Activated naive CD8-positive, alpha-beta T cell treated with anti-CD3 and anti-CD28 coated beads, Interleukin-2, amount 10 ng/mL, durations not matched to agents 7 days and 5 days (primary cell): ENCODE data around the gene MRGPRE. TPM values are rescaled to one million over a fixed set of nuclear protein-coding genes. Genes with fewer than 3 reads are reported as not detected.

Source experiments
- ATAC-seq: fragments of 150-1000 bp; cut with Tn5 transposase; one replicate; pipeline ENCODE4 v1.10.0; 2021; ENCODE audit warnings: low read depth, moderate library complexity
- POLR2A ChIA-PET: fragments of 350-600 bp; sonication (Branson Sonifier 250); formaldehyde crosslinking; loops from one replicate; lab custom pipeline; 2021; ENCODE audit warnings: antibody characterized with exemption; lab: Charles Lee
- DNase-seq: peaks from one replicate; pipeline ENCODE4 v3.0.0; 2021
- H3K27ac Mint-ChIP-seq: one replicate; pipeline ENCODE4 v1.8.0; 2022; ENCODE audit warnings: mild to moderate bottlenecking, mixed read lengths
- H3K27me3 Mint-ChIP-seq: one replicate; pipeline ENCODE4 v1.8.0; 2022; ENCODE audit warnings: mild to moderate bottlenecking, moderate library complexity, mixed read lengths
- H3K36me3 Mint-ChIP-seq: one replicate; pipeline ENCODE4 v1.8.0; 2021; ENCODE audit warnings: mild to moderate bottlenecking, mixed read lengths
- H3K4me1 Mint-ChIP-seq: one replicate; pipeline ENCODE4 v1.8.0; 2021; ENCODE audit warnings: mixed read lengths
- H3K4me3 Mint-ChIP-seq: one replicate; pipeline ENCODE4 v1.8.0; 2022; ENCODE audit warnings: mild to moderate bottlenecking, moderate library complexity, mixed read lengths
- H3K9me3 Mint-ChIP-seq: one replicate; pipeline ENCODE4 v1.8.0; 2021; ENCODE audit warnings: mixed read lengths
- total RNA-seq, 2 experiments: library from RNA; stranded (reverse); gene quantifications; one replicate each; pipeline ENCODE4 v1.2.3, GENCODE V29; 2021

MRGPRE gene
- total RNA-seq, 2 experiments from 2014 or later, result not detected

- Mint-ChIP-seq H3K4me1 (peaks cover 5% of the 10 kb centered on the region), H3K36me3 (no peaks in the 10 kb centered on the region), H3K9me3 (no peaks in the 10 kb centered on the region), H3K4me3 (peak overlapping the region; percentile 19), H3K27ac (no peak overlapping the region), H3K27me3 (peaks cover 8% of the 10 kb centered on the region)
- POLR2A ChIA-PET, result no interaction called here
- ATAC-seq, result peak; percentile 62
- DNase-seq, result no peak
Measured at GRCh38 chr11:3222941-3223915, 9.0 kb downstream of the MRGPRE start.

GRCh38 chr11:3222003-3222855 is 10.0 kb downstream of the MRGPRE start:
- Mint-ChIP-seq H3K36me3 (no peaks in the 10 kb centered on the region), H3K4me3 (no peak overlapping the region), H3K27me3 (peaks cover 8% of the 10 kb centered on the region), H3K27ac (no peak overlapping the region), H3K4me1 (peaks cover 5% of the 10 kb centered on the region), H3K9me3 (no peaks in the 10 kb centered on the region)
- DNase-seq, result peak; percentile 21
- POLR2A ChIA-PET, result no interaction called here
- no peak for ATAC-seq

GRCh38 chr11:3221408-3222002 is 10.7 kb downstream of the MRGPRE start:
- H3K4me3 Mint-ChIP-seq, result no peak overlapping the region
- POLR2A ChIA-PET, result no interaction called here
- no peaks in the 10 kb centered on the region for H3K9me3 Mint-ChIP-seq
- H3K4me1 Mint-ChIP-seq, result peaks cover 10% of the 10 kb centered on the region
- H3K27ac Mint-ChIP-seq, result no peak overlapping the region
- DNase-seq (peak; percentile 21), ATAC-seq (no peak)
- peaks cover 12% of the 10 kb centered on the region for H3K27me3 Mint-ChIP-seq
- no peaks in the 10 kb centered on the region for H3K36me3 Mint-ChIP-seq

DNA sequence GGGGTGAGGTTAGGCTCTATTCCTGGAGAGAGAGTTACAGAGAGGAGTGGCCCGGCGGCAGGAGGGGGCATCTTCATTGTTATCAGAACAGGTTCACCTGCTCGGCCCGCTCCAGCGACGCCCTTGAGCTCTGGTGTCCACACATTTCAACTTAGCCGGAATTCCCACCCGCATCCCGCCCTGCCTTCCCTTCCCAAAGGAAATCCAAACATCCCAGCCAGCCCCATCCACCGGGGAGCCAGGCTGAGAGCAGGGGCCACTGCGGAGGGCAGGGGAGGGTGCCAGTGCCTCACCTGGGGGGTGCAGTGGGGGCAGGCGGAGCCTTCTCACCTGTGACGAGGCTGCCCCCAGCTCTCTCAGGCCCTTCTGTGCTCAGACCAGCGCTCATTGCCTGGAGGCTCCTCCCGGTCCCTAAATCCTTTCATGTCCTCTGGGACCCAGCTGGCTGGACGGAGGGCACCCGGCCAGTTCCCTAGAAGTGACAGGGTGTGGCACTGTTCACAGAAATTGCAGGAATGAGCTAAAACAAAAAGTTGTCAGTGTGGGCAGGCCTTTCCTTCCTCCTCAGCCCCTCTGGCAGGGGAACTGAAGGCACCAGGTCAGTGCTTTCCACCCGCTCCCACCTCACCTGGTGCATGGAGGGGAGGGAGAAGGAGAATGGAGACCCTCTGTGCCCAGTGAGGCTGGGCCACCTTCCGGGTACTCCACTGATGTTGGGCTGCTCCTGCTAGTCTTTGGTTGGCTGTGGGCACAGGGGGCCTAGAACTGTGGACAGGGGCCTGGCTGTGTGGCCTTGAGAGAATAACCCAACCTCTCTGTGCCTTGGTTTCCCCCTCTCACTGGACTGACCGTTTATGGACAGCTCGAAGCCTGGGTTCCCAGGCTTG is 11.5 kb downstream of the MRGPRE start:
- no peak for ATAC-seq
- Mint-ChIP-seq H3K27me3 (peaks cover 12% of the 10 kb centered on the region), H3K4me1 (peaks cover 10% of the 10 kb centered on the region), H3K36me3 (no peaks in the 10 kb centered on the region), H3K9me3 (no peaks in the 10 kb centered on the region), H3K4me3 (no peak overlapping the region), H3K27ac (no peak overlapping the region)
- POLR2A ChIA-PET, result no interaction called here
- peak; percentile 19 for DNase-seq

- POLR2A ChIA-PET, result no interaction called here
Measured at GRCh38 chr11:3220101-3220500, 12.1 kb downstream of the MRGPRE start.

GRCh38 chr11:3219281-3219892 is 12.8 kb downstream of the MRGPRE start:
- no peak overlapping the region for H3K4me3 Mint-ChIP-seq
- H3K36me3 Mint-ChIP-seq, result no peaks in the 10 kb centered on the region
- peaks cover 10% of the 10 kb centered on the region for H3K4me1 Mint-ChIP-seq
- no peaks in the 10 kb centered on the region for H3K9me3 Mint-ChIP-seq
- H3K27ac Mint-ChIP-seq, result no peak overlapping the region
- peaks cover 12% of the 10 kb centered on the region for H3K27me3 Mint-ChIP-seq
- POLR2A ChIA-PET, result no interaction called here
- DNase-seq (no peak), ATAC-seq (no peak)

More at GRCh38 chr11:3220101-3220500, 12.1 kb downstream of the MRGPRE start:
- Mint-ChIP-seq H3K4me1 (peaks cover 10% of the 10 kb centered on the region), H3K36me3 (no peaks in the 10 kb centered on the region), H3K4me3 (no peak overlapping the region), H3K27ac (no peak overlapping the region), H3K27me3 (peaks cover 12% of the 10 kb centered on the region), H3K9me3 (no peaks in the 10 kb centered on the region)
- ATAC-seq (no peak), DNase-seq (peak; percentile 29)

- Mint-ChIP-seq H3K4me1 (peaks cover 10% of the 10 kb centered on the region), H3K4me3 (no peak within 1 kb of the TSS), H3K27me3 (peaks cover 16% of the 10 kb centered on the region), H3K27ac (no peak within 1 kb of the TSS), H3K9me3 (no peaks in the 10 kb centered on the region), H3K36me3 (no peaks in the 10 kb centered on the region)
- DNase-seq, result peak; percentile 29
- ATAC-seq, result no peak
- POLR2A ChIA-PET, result no interaction called here
Measured at GRCh38 chr11:3218483-3219280, 13.5 kb downstream of the MRGPRE start, which contains the start of gene MRGPRG. Gene MRGPRG (minus strand): TSS chr11:3218813. CDS start chr11:3218813, 0 bp downstream.

- Mint-ChIP-seq H3K27ac (no peak overlapping the region), H3K4me1 (peaks cover 10% of the 10 kb centered on the region), H3K4me3 (no peak overlapping the region), H3K27me3 (peaks cover 11% of the 10 kb centered on the region), H3K9me3 (no peaks in the 10 kb centered on the region), H3K36me3 (no peaks in the 10 kb centered on the region)
- DNase-seq (peak; percentile 24), ATAC-seq (no peak)
- POLR2A ChIA-PET, result no interaction called here
Measured at GRCh38 chr11:3217818-3218482, 14.3 kb downstream of the MRGPRE start.

DNA sequence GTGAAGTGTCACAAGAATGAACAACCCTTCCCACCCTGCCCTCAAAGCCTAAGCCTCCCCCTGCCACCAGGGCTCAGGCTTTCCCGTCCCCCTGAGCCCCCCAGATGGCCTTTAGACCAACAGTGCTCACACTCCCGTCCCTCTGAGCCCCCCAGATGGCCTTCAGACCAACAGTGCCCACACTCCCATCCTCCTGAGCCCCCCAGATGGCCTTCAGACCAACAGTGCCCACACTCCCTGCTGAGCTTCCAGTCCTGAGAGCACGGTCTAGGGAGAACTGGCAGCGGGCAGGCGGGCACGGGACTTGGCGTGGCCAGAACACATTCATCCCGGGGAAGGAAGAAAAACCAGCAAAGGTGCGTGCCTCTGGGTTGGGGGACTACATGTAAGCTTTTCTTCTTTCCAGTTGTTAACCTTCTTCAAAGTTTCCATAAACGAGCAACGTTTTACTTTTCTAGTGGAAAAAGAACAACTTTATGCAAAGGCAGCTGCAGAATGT is 16.1 kb downstream of the MRGPRE start:
- peaks cover 6% of the 10 kb centered on the region for H3K9me3 Mint-ChIP-seq
- peak; percentile 16 for DNase-seq
- peaks cover 17% of the 10 kb centered on the region for H3K27me3 Mint-ChIP-seq
- H3K36me3 Mint-ChIP-seq, result peaks cover 2% of the 10 kb centered on the region
- H3K4me3 Mint-ChIP-seq, result no peak overlapping the region
- peaks cover 5% of the 10 kb centered on the region for H3K4me1 Mint-ChIP-seq
- POLR2A ChIA-PET, result no interaction called here
- ATAC-seq, result no peak
- H3K27ac Mint-ChIP-seq, result no peak overlapping the region

DNA sequence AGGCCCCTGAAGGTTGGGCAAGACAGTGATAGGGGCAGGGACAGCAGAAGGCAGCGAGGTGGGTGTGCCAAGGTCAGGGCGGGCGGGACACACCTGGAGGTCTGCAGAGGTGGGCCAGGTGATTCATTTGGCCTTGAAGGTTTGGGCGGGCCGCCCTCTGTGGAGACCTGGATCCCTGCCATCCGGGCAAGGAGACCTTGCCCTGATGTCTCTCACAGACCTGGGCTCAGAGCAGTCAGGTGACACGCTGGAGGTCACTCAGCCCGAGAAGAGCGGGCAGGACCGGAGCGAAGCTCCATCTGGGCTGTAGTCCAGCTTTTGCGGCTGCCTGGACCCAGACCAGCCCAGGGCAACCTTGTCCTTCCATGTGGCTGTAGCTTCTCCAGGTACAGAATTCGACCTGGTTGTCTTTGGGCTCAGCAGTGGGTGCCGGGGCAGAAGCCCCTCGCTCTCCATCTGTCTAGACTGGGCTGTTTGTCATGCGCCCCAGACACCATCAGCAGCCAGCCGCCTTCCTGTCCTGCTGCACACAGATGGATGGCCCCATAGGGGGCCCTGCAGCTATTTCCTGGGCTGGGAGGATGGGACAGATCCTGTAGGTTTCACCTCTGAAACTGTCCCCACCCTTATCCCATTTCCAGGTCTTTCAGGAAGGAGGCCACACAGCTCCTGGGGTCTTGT is 16.7 kb downstream of the MRGPRE start:
- Mint-ChIP-seq H3K9me3 (peaks cover 6% of the 10 kb centered on the region), H3K27ac (no peak overlapping the region), H3K27me3 (peaks cover 17% of the 10 kb centered on the region), H3K4me3 (no peak overlapping the region), H3K4me1 (peaks cover 5% of the 10 kb centered on the region), H3K36me3 (peaks cover 2% of the 10 kb centered on the region)
- DNase-seq, result peak; percentile 20
- no peak for ATAC-seq
- POLR2A ChIA-PET, result no interaction called here

DNA sequence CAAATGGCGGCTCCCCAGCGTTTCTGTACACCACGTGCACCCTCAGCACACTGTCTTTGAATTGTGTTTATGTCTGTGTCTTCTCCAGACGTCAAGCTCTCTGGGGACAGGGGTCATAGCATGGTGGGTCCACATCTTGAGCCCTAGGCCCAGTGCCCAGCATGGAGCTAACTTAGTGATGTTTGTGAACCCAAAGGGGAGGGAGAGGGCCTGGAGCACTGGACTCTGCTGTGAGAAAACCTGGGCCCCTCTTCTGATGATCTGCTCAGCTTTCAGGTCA is 17.9 kb downstream of the MRGPRE start:
- peaks cover 5% of the 10 kb centered on the region for H3K4me1 Mint-ChIP-seq
- no peak overlapping the region for H3K4me3 Mint-ChIP-seq
- POLR2A ChIA-PET, result no interaction called here
- ATAC-seq (no peak), DNase-seq (no peak)
- no peak overlapping the region for H3K27ac Mint-ChIP-seq
- H3K36me3 Mint-ChIP-seq, result peaks cover 2% of the 10 kb centered on the region
- H3K27me3 Mint-ChIP-seq, result peaks cover 21% of the 10 kb centered on the region
- H3K9me3 Mint-ChIP-seq, result peaks cover 6% of the 10 kb centered on the region
